DOHH2 (cell line): ENCODE data around the gene ST7.

Source experiments
- CTCF ChIP-seq: fragments of 200-600 bp; sonication (generic); IDR thresholded peaks from one replicate; pipeline ENCODE4 v1.5.1; 2014; ENCODE audit warnings: antibody characterized with exemption, mild to moderate bottlenecking, low read depth, low read length; ENCODE audit not compliant: poor library complexity, severe bottlenecking
- EZH2phosphoT487 ChIP-seq: fragments of 200-600 bp; sonication (generic); IDR thresholded peaks from 2 replicates; pipeline ENCODE4 v1.6.1; 2017; ENCODE audit warnings: borderline replicate concordance, mild to moderate bottlenecking, antibody characterized with exemption, low read length, moderate library complexity, mixed read lengths

GRCh38 chr7:116980354-116980753 lies 27.1 kb downstream of the ST7 start:
- no peak for TF ChIP-seq CTCF
- no peak for TF ChIP-seq EZH2phosphoT487
